Thyroid gland (tissue), 4 donors: Measurements from ENCODE around the gene RPL7A. TPM values are rescaled to one million over a fixed set of nuclear protein-coding genes. Genes with fewer than 3 reads are reported as not detected.

Experiments used
- DNase-seq, 2 donors: peaks; one replicate each; pipeline ENCODE4 v3.0.0-alpha.2; 2019
- H3K27ac ChIP-seq, 3 donors: fragments of 200-600 bp; sonication (generic); 1 replicate in 2 of 3; 2 replicates in 1 of 3; pipeline ENCODE4 v1.5.1; 2016 to 2019; ENCODE audit warnings: mild to moderate bottlenecking in 1 of 3, moderate library complexity in 1 of 3
- H3K27me3 ChIP-seq: fragments of 200-600 bp; sonication (generic); one replicate; pipeline ENCODE4 v1.5.1; 2019
- H3K36me3 ChIP-seq, 2 donors: fragments of 200-600 bp; sonication (generic); one replicate each; pipeline ENCODE4 v1.5.1; 2016 to 2019
- H3K4me1 ChIP-seq, 2 donors: fragments of 200-600 bp; sonication (generic); one replicate each; pipeline ENCODE4 v1.5.1; 2017 to 2019
- H3K4me3 ChIP-seq, 3 donors: fragments of 200-600 bp; sonication (generic); replicated peaks in 1 of 3; 1 replicate in 2 of 3; 2 replicates in 1 of 3; pipeline ENCODE4 v1.5.1; 2016; ENCODE audit warnings: mild to moderate bottlenecking in 1 of 3
- H3K9me3 ChIP-seq: fragments of 200-600 bp; sonication (generic); one replicate; pipeline ENCODE4 v1.5.1; 2017
- CTCF ChIP-seq, 6 experiments: fragments of 200-600 bp in 3 of 6; fragments of 450-650 bp in 3 of 6; sonication (generic) in 3 of 6; IDR thresholded peaks; one replicate each; pipeline ENCODE4 v1.5.1; 2016 to 2019; ENCODE audit warnings: antibody characterized with exemption in 6 of 6, mild to moderate bottlenecking in 2 of 6, inconsistent platforms in 1 of 6, moderate library complexity in 1 of 6
- POLR2A ChIP-seq, 2 donors: fragments of 450-650 bp; IDR thresholded peaks; one replicate each; pipeline ENCODE4 v1.6.1; 2017; ENCODE audit warnings: antibody characterized with exemption in 2 of 2, mild to moderate bottlenecking in 2 of 2, moderate library complexity in 1 of 2
- WGBS, 2 donors: methylation state at CpG; one replicate each; pipeline ENCODE4 v1.1.5; 2017; 5-methylcytosine and 5-hydroxymethylcytosine counted together
- intact Hi-C: fragments of 100-400 bp; cut with DNase I; formaldehyde crosslinking; loops from one replicate; pipeline ENCODE4 v1.15.1; 2023
- total RNA-seq, 4 donors: library from RNA; depleted of rRNA; stranded (reverse); fragments of >200 nt; gene quantifications; one replicate each; pipeline ENCODE4 v1.2.3, GENCODE V29; 2016

Gene RPL7A
- total RNA-seq, 4 donors from 2014 or later, result 1,394 to 2,407 (median 1,585) TPM

- no peak overlapping the region for H3K27ac ChIP-seq
- H3K9me3 ChIP-seq, result no peaks in the 10 kb centered on the region
- DNase-seq, result no peak
- no peak overlapping the region for H3K4me3 ChIP-seq
- peaks cover 8 to 11% of the 10 kb centered on the region in 2 donors for H3K4me1 ChIP-seq
- WGBS, 2 donors, result 94% methylated on average over 11 to 12 of the region's 14 CpGs
- intact Hi-C loops, result loop anchor here (5.0 kb wide), 1 partner anchor 42 kb away; the partner anchor contains the start of gene SURF6
- TF ChIP-seq POLR2A (IDR thresholded peaks at IDR 0.05) (no peak), CTCF (IDR thresholded peaks at IDR 0.05) (no peak)
- H3K36me3 ChIP-seq, result no peaks in the 10 kb centered on the region
- H3K27me3 ChIP-seq, result no peaks in the 10 kb centered on the region
These were observed 31.4 kb downstream of the RPL7A start for GRCh38 chr9:133379153-133380086.

- no peaks in the 10 kb centered on the region for H3K27me3 ChIP-seq
- H3K4me1 ChIP-seq, result peaks cover 3 to 8% of the 10 kb centered on the region in 2 donors
- TF ChIP-seq CTCF (IDR thresholded peaks at IDR 0.05), result no peak
- no peak for TF ChIP-seq POLR2A (IDR thresholded peaks at IDR 0.05)
- no peaks in the 10 kb centered on the region for H3K9me3 ChIP-seq
- H3K4me3 ChIP-seq, result no peak overlapping the region
- intact Hi-C loops, result no loop called here
- H3K27ac ChIP-seq, result no peak overlapping the region
- no peaks in the 10 kb centered on the region for H3K36me3 ChIP-seq
- WGBS, 2 donors, result 82 to 86% methylated on average over 4 of the region's 4 CpGs
- DNase-seq, result no peak
These were observed 32.7 kb downstream of the RPL7A start for GRCh38 chr9:133380734-133381133.

- TF ChIP-seq POLR2A (IDR thresholded peaks at IDR 0.05) (no peak), CTCF (IDR thresholded peaks at IDR 0.05) (no peak)
- Histone ChIP-seq H3K9me3 (no peaks in the 10 kb centered on the region), H3K27ac (no peak overlapping the region), H3K27me3 (no peaks in the 10 kb centered on the region), H3K36me3 (no peaks in the 10 kb centered on the region), H3K4me1 (peaks cover 0 to 3% of the 10 kb centered on the region in 2 donors), H3K4me3 (no peak overlapping the region)
- WGBS, 2 donors, result 90 to 93% methylated on average over 4 of the region's 4 CpGs
- no peak for DNase-seq
- intact Hi-C loops, result no loop called here
These were observed 34.6 kb downstream of the RPL7A start for GRCh38 chr9:133382507-133383141.

- intact Hi-C loops, result no loop called here
- no peaks in the 10 kb centered on the region for H3K27me3 ChIP-seq
- WGBS, 2 donors, result 93 to 95% methylated on average over 3 of the region's 3 CpGs
- TF ChIP-seq CTCF (IDR thresholded peaks at IDR 0.05), result no peak
- no peak for TF ChIP-seq POLR2A (IDR thresholded peaks at IDR 0.05)
- H3K4me1 ChIP-seq, result peaks cover 0 to 11% of the 10 kb centered on the region in 2 donors
- DNase-seq, result no peak
- no peak overlapping the region for H3K27ac ChIP-seq
- no peaks in the 10 kb centered on the region for H3K9me3 ChIP-seq
- H3K36me3 ChIP-seq, result no peaks in the 10 kb centered on the region
- H3K4me3 ChIP-seq, result no peak overlapping the region
These were observed 35.4 kb downstream of the RPL7A start for GRCh38 chr9:133383438-133383837.
